Panc1 (cell line): Measurements from ENCODE around the gene ANK3.

Experiments used
- CTCF ChIP-seq: fragments of 450-650 bp; IDR thresholded peaks from 2 replicates; pipeline ENCODE4 v1.5.1; 2017; ENCODE audit warnings: mild to moderate bottlenecking
- POLR2AphosphoS5 ChIP-seq: IDR thresholded peaks from 2 replicates; pipeline ENCODE4 v1.6.1; 2012; ENCODE audit warnings: mild to moderate bottlenecking, low read depth, low read length, moderate library complexity

DNA sequence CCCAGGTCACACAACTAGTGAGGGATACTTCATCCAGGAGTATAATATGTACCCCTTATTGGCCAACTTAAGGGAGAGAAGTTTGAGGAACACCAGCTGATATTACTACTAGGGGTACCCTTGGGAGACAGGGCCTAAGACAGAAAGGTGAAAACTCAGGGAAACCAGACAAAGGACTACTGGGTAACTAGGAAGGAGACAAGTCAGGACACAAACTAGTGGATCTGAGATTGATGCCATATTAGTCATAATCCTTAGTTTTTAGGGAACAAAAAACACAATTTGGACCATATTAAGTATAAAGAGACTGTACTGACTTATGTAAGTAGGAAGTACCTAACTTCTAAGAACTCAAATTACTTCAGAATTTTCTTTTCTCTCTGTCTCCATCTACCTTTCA lies 404.0 kb downstream of the ANK3 start:
- TF ChIP-seq CTCF (no peak), POLR2AphosphoS5 (no peak)
